Immature natural killer cell (primary cell): ENCODE results near the gene COG7. TPM values are rescaled to one million over a fixed set of nuclear protein-coding genes. Genes with fewer than 3 reads are reported as not detected.
A peak's percentile ranks its signal among the peaks of the same experiment; 100 is the strongest.
"Not testable (repeated sequence)": the region's sequence is repeated elsewhere in the genome, so short reads cannot be mapped to it uniquely, and the experiment has no call there.

Experiments used
- DNase-seq, 3 donors: peaks; one replicate each; pipeline ENCODE4 v3.0.0; 2022; ENCODE audit warnings: mixed read lengths in 1 of 3
- H3K27ac Mint-ChIP-seq, 6 donors: one replicate each; pipeline ENCODE4 v1.8.0; 2020; ENCODE audit warnings: mixed read lengths in 6 of 6, mild to moderate bottlenecking in 5 of 6, inconsistent platforms in 4 of 6, moderate library complexity in 3 of 6
- H3K27me3 Mint-ChIP-seq, 3 donors: one replicate each; pipeline ENCODE4 v1.8.0; 2020 to 2021; ENCODE audit warnings: low read depth in 3 of 3, mild to moderate bottlenecking in 3 of 3, mixed read lengths in 3 of 3, moderate library complexity in 3 of 3, inconsistent platforms in 1 of 3
- H3K36me3 Mint-ChIP-seq, 3 donors: one replicate each; pipeline ENCODE4 v1.8.0; 2020; ENCODE audit warnings: mixed read lengths in 3 of 3, inconsistent platforms in 2 of 3, mild to moderate bottlenecking in 2 of 3
- H3K4me1 Mint-ChIP-seq, 2 donors: one replicate each; pipeline ENCODE4 v1.8.0; 2020; ENCODE audit warnings: inconsistent platforms in 2 of 2, mild to moderate bottlenecking in 2 of 2, mixed read lengths in 2 of 2, moderate library complexity in 1 of 2
- H3K4me3 Mint-ChIP-seq, 5 donors: one replicate each; pipeline ENCODE4 v1.8.0; 2020; ENCODE audit warnings: mild to moderate bottlenecking in 5 of 5, mixed read lengths in 5 of 5, inconsistent platforms in 3 of 5, moderate library complexity in 3 of 5
- H3K9me3 Mint-ChIP-seq, 6 donors: one replicate each; pipeline ENCODE4 v1.8.0; 2020; ENCODE audit warnings: mild to moderate bottlenecking in 6 of 6, mixed read lengths in 6 of 6, inconsistent platforms in 4 of 6, moderate library complexity in 3 of 6
- polyA plus RNA-seq, 3 donors: library from polyadenylated mRNA; unstranded; fragments of 300-500 nt; fragmentation: Illumina TruSeq; gene quantifications; one replicate each; pipeline ENCODE4 v1.2.3, GENCODE V29; 2021

Gene COG7
- polyA plus RNA-seq, 3 donors from 2014 or later = 9.5 to 21.7 (median 12.0) TPM

DNA sequence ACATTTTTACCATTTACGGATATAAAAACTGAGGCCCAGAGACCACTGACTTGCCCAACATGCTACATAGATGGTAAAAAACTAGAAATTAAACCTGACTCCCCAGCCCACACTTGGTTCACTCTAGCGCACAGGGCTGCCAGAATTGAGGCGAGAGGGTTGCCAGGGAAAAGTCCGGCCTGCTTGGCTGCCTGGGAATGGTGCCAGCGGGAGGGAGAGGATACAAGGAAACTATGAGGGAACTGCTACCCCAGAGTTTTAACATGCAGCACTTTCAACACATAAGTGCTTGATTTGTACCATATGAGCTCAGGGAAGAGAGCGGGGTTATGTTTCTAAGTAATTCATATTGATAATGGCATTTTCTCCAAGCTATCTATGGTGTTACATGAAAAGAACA, 10.0 kb upstream of the COG7 start:
- not testable (repeated sequence) for H3K27ac Mint-ChIP-seq, H3K4me1 Mint-ChIP-seq, H3K9me3 Mint-ChIP-seq, H3K4me3 Mint-ChIP-seq, DNase-seq, H3K27me3 Mint-ChIP-seq
- peaks cover 3 to 19% (median 13%) of the 10 kb centered on the region in 3 donors for H3K36me3 Mint-ChIP-seq

DNA sequence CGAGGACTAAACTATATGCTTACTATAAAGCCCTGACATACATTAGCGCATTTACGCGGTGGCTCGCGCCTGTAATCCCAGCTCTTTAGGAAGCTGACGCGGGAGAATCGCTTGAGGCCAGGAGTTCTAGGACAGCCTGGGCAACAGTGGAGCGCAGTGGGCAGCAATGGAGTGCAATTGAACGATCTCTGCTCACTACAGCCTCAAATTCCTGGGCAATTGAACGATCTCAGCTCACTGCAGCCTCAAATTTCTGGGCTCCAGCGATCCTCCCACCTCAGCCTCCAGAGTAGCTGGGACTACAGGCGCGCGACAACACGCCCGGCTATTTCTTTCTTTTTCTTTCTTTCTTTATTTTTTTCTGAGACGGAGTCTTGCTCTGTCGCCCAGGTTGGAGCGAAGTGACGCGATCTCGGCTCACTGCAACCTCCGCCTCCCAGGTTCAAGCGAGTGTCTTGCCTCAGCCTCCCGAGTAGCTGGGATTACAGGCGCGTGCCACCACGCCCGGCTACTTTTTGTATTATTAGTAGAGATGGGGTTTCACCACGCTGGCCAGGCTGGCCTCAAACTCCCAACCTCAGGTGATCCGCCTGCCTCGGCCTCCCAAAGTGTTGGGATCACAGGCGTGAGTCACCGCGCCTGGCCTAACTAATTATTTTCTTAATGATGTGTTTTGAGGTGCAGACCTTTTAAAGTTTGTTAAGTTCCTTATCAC, 506 bp upstream of the COG7 start:
- Mint-ChIP-seq H3K9me3 (no peaks in the 10 kb centered on the region), H3K27me3 (peaks cover 9 to 12% (median 10%) of the 10 kb centered on the region in 3 donors), H3K36me3 (peaks cover 0 to 2% (median 0%) of the 10 kb centered on the region in 3 donors), H3K27ac (peak overlapping the region; percentile 81 to 94 (median 89)), H3K4me1 (peaks cover 24 to 41% of the 10 kb centered on the region in 2 donors), H3K4me3 (peak overlapping the region; percentile 91 to 98 (median 94))
- no peak for DNase-seq

DNA sequence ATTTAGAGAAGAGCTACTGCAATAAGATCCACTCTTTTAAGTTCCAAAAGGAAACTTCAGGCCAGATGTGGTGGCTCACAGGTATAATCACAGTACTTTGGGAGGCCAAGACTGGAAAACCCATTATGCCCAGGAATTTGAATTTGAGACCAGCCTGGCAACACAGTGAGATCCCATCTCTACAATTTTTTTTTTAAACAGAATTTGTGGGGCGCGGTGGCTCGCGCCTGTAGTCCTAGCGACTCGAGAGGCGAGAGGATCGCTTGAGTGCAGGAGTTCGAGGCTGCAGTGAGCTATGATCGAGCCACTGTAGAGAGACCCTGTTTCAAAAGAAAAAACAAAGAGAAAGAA, 793 bp downstream of the COG7 start:
- H3K27me3 Mint-ChIP-seq = peaks cover 9 to 13% (median 10%) of the 10 kb centered on the region in 3 donors
- no peak for DNase-seq
- H3K27ac Mint-ChIP-seq = peak overlapping the region; percentile 81 to 94 (median 89)
- peaks cover 0 to 6% (median 0%) of the 10 kb centered on the region in 3 donors for H3K36me3 Mint-ChIP-seq
- no peaks in the 10 kb centered on the region for H3K9me3 Mint-ChIP-seq
- peak overlapping the region; percentile 91 to 98 (median 94) for H3K4me3 Mint-ChIP-seq
- peaks cover 24 to 45% of the 10 kb centered on the region in 2 donors for H3K4me1 Mint-ChIP-seq

DNA sequence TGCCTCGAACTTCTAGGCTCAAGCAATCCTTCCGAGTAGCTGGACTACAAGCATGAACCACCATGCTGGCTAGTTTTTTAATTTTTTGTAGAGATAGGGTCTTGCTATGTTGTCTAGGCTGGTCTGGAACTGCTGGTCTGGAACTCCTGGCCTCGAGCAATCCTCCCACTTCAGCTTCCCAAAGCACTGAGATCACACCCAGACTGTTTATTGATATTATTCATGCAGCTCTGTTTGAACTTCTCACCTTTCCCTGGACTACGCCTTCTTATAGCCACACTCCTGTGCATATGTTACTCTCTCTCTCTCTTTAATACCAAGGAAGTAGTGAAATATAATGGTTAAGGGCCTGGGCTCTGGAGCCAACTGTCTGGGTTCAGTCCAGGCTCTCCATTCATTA, 4.6 kb downstream of the COG7 start:
- no peak overlapping the region for H3K27ac Mint-ChIP-seq
- no peaks in the 10 kb centered on the region for H3K9me3 Mint-ChIP-seq
- H3K27me3 Mint-ChIP-seq = peaks cover 6 to 13% (median 10%) of the 10 kb centered on the region in 3 donors
- H3K4me1 Mint-ChIP-seq = peaks cover 19 to 39% of the 10 kb centered on the region in 2 donors
- no peak overlapping the region for H3K4me3 Mint-ChIP-seq
- H3K36me3 Mint-ChIP-seq = peaks cover 3 to 13% (median 7%) of the 10 kb centered on the region in 3 donors
- no peak for DNase-seq

DNA sequence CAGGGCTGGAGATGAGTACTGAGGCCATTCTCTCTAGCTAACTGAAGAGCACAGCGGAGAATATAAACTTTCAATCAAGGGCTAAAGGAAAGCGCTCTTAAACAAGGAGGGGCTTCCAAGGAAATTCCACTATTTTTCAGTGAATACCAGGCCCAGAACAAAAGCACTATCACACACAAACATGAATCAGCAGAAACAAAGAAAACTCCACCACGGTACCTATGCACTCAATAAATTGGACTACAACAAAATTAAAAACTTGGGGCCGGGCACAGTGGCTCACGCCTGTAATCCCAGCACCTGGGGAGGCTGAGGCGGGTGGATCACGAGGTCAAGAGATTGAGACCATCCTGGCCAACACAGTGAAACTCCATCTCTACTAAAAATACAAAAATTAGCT, 15.4 kb downstream of the COG7 start:
- H3K4me3 Mint-ChIP-seq, H3K4me1 Mint-ChIP-seq, DNase-seq, H3K9me3 Mint-ChIP-seq, H3K27me3 Mint-ChIP-seq, H3K27ac Mint-ChIP-seq: not testable (repeated sequence)
- H3K36me3 Mint-ChIP-seq = peaks cover 17 to 37% (median 18%) of the 10 kb centered on the region in 3 donors

- H3K4me3 Mint-ChIP-seq = no peak overlapping the region
- peaks cover 17 to 36% (median 18%) of the 10 kb centered on the region in 3 donors for H3K36me3 Mint-ChIP-seq
- no peaks in the 10 kb centered on the region for H3K9me3 Mint-ChIP-seq
- H3K27me3 Mint-ChIP-seq = no peaks in the 10 kb centered on the region
- peaks cover 2 to 6% of the 10 kb centered on the region in 2 donors for H3K4me1 Mint-ChIP-seq
- no peak overlapping the region for H3K27ac Mint-ChIP-seq
- DNase-seq = no peak
Observed at GRCh38 chr16:23436951-23437350, 16.0 kb downstream of the COG7 start.

DNA sequence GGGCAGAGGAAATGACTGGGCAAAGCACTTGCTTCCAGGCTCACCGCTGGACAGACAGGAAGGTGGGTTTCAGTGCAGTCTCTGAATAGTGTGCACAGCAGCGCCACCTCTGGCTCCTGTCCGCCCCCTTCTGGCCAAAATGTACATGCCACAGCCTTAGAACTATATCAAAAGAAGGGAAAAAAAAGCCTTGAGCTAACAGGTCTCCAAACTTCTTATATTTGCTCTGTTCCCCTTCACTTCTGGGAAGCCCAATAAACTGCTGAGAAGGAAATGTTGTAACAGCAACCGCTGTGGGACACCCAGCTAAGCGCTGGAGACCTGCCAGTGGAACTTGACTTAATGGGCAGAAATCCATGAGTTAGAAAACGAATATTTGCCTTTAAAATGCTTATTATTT, 17.5 kb downstream of the COG7 start:
- H3K4me3 Mint-ChIP-seq = no peak overlapping the region
- H3K27me3 Mint-ChIP-seq = no peaks in the 10 kb centered on the region
- DNase-seq = peak; percentile 36 to 44 (median 43)
- H3K27ac Mint-ChIP-seq = no peak overlapping the region
- H3K36me3 Mint-ChIP-seq = peaks cover 13 to 28% (median 17%) of the 10 kb centered on the region in 3 donors
- H3K9me3 Mint-ChIP-seq = no peaks in the 10 kb centered on the region
- peaks cover 2 to 6% of the 10 kb centered on the region in 2 donors for H3K4me1 Mint-ChIP-seq

- H3K27me3 Mint-ChIP-seq = no peaks in the 10 kb centered on the region
- no peak overlapping the region for H3K4me3 Mint-ChIP-seq
- no peaks in the 10 kb centered on the region for H3K9me3 Mint-ChIP-seq
- H3K27ac Mint-ChIP-seq = no peak overlapping the region
- DNase-seq = peak; percentile 43 to 61 (median 43)
- peaks cover 9 to 31% (median 14%) of the 10 kb centered on the region in 3 donors for H3K36me3 Mint-ChIP-seq
- H3K4me1 Mint-ChIP-seq = peaks cover 2 to 6% of the 10 kb centered on the region in 2 donors
Observed at GRCh38 chr16:23434380-23434779, 18.6 kb downstream of the COG7 start.

GRCh38 chr16:23433261-23433920, 19.6 kb downstream of the COG7 start:
- no peak for DNase-seq
- H3K4me1 Mint-ChIP-seq = peaks cover 2 to 6% of the 10 kb centered on the region in 2 donors
- H3K27ac Mint-ChIP-seq = no peak overlapping the region
- H3K9me3 Mint-ChIP-seq = no peaks in the 10 kb centered on the region
- H3K36me3 Mint-ChIP-seq = peaks cover 5 to 31% (median 13%) of the 10 kb centered on the region in 3 donors
- no peak overlapping the region for H3K4me3 Mint-ChIP-seq
- no peaks in the 10 kb centered on the region for H3K27me3 Mint-ChIP-seq

- Mint-ChIP-seq H3K4me1 (peaks cover 2 to 6% of the 10 kb centered on the region in 2 donors), H3K4me3 (no peak overlapping the region), H3K27me3 (no peaks in the 10 kb centered on the region), H3K9me3 (no peaks in the 10 kb centered on the region), H3K27ac (peak overlapping the region in 1 of 6 donors; percentile 34), H3K36me3 (peaks cover 7 to 33% (median 15%) of the 10 kb centered on the region in 3 donors)
- no peak for DNase-seq
Observed at GRCh38 chr16:23432176-23433128, 20.5 kb downstream of the COG7 start.

GRCh38 chr16:23428351-23428750, 24.6 kb downstream of the COG7 start:
- Mint-ChIP-seq H3K4me1 (no peaks in the 10 kb centered on the region), H3K4me3 (no peak overlapping the region), H3K27me3 (no peaks in the 10 kb centered on the region), H3K9me3 (no peaks in the 10 kb centered on the region), H3K36me3 (peaks cover 15 to 32% (median 15%) of the 10 kb centered on the region in 3 donors), H3K27ac (no peak overlapping the region)
- no peak for DNase-seq

- H3K9me3 Mint-ChIP-seq = no peaks in the 10 kb centered on the region
- DNase-seq = no peak
- H3K27ac Mint-ChIP-seq = no peak overlapping the region
- no peaks in the 10 kb centered on the region for H3K27me3 Mint-ChIP-seq
- peaks cover 13 to 26% (median 26%) of the 10 kb centered on the region in 3 donors for H3K36me3 Mint-ChIP-seq
- H3K4me1 Mint-ChIP-seq = no peaks in the 10 kb centered on the region
- no peak overlapping the region for H3K4me3 Mint-ChIP-seq
Observed at GRCh38 chr16:23424292-23424958, 28.6 kb downstream of the COG7 start.

DNA sequence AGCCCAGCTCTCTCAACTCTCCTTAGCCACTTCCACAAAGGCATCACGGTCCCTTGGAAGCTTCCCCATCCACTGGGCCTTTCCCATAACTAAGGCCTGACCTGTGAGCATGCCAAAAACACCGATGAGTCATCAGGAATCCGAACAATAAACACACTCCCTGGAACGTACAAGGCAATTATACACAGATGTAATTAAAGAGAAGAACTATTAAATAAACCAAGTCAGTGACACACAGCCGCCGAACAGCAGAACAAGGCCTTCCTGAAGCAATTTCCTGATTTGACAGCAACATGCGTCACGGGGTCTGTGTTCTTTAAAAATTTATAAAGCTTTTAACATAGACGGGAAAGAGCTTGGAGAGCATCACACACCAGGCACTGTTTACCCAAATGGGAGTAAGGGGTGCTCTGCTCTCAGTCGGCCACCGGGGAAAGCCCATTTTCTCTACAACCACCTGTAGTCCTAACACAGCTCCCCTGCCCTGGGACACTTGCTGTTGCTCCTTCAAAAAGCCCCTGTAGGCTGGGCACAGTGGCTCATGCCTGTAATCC, 29.4 kb downstream of the COG7 start:
- DNase-seq = no peak

More for the DNA sequence above, 29.4 kb downstream of the COG7 start:
- H3K4me3 Mint-ChIP-seq = no peak overlapping the region
- H3K27me3 Mint-ChIP-seq = no peaks in the 10 kb centered on the region
- H3K9me3 Mint-ChIP-seq = no peaks in the 10 kb centered on the region
- H3K27ac Mint-ChIP-seq = no peak overlapping the region
- no peaks in the 10 kb centered on the region for H3K4me1 Mint-ChIP-seq
- peaks cover 13 to 26% (median 23%) of the 10 kb centered on the region in 3 donors for H3K36me3 Mint-ChIP-seq
